Stimulated activated CD4-positive, alpha-beta T cell treated with anti-CD3 and anti-CD28 coated beads, Interleukin-1b, Interleukin-23, amount 100 ng/mL, for 24 hours (primary cell): ENCODE measurements around the gene NR2C1.
A peak's percentile ranks its signal among the peaks of the same experiment; 100 is the strongest.
"Not testable (repeated sequence)": the region's sequence is repeated elsewhere in the genome, so short reads cannot be mapped to it uniquely, and the experiment has no call there.

ENCODE experiments used
- DNase-seq, 4 experiments: peaks; one replicate each; pipeline ENCODE4 v3.0.0-alpha.2; 2020; ENCODE audit warnings: low read depth in 4 of 4, low spot score in 1 of 4

Gene NR2C1

DNA sequence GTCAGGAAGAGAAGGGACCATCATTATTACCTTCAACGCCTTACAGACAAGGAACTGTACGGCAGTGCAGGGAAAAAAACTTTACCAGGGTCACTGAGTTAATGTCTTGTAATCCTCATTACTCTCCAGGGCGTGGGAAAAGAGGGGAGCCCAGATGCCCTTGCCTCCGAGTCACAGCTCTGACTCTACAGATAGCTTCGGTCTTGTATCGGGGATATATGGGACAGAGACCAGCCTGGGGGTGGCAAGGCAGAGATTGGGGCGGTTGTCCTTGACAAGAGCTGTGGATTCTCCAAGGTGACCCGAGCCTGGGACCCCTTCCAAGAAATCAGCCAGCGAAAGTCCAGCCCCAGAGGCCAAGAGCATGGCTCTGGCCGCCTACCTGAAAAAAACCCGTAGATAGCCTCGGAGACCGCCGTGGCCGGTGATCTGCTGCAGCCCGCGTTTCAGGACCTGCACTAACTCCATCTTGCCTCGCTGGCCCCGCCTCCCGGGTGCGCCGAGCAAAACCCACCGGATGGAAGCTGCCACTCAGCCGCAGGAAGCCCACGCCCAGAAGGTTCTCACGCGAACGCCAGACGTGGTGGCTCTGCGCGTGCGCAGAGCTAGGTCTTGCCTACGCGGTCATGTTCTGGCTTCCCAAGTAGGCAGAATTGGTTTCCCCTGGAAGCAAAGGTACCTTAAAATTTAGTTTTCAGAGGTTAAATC, 70.1 kb downstream of the NR2C1 start, which contains the start of gene NDUFA12:
Gene NDUFA12, minus strand, starts transcription at position 485 of the 708 bp plus-strand sequence. Its CDS starts 17 bp downstream, at position 468.
- peak; percentile 89 to 94 (median 92) for DNase-seq

DNA sequence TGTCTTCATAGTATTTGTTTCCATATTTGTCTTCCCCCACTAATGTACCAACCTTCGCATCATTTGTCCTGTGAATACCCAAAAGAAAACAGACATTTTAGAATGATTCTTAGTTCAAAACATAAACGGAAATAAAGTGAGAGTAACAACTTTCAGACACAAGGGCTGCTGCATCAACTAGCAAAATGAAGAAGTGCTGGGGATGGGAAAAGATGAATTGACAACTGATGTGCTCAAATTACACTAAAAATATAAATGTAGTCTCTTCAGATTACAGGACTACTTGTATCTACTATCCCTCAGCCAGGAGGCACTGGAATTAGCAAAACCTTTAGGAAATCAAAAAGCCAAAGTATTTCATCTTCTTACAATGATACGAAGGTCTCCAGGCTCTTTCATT, 70.7 kb downstream of the NR2C1 start:
- DNase-seq = no peak

DNA sequence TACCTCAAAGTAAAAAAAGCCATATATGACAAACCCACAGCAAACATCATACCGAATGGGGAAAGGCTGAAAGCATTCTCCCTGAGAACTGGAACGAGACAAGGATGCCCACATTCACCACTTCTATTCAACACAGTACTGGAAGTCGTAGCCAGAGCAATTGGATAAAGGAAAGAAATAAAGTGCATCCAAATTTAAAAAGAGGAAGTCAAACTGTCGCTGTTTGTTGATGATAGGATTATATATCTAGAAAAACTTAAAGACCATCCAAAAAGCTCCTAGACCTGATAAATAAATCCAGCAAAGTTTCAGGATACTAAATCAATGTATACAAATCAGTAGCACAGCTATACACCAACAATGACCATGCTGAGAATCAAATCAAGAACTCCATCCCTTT, 75.1 kb downstream of the NR2C1 start:
- no peak for DNase-seq

DNA sequence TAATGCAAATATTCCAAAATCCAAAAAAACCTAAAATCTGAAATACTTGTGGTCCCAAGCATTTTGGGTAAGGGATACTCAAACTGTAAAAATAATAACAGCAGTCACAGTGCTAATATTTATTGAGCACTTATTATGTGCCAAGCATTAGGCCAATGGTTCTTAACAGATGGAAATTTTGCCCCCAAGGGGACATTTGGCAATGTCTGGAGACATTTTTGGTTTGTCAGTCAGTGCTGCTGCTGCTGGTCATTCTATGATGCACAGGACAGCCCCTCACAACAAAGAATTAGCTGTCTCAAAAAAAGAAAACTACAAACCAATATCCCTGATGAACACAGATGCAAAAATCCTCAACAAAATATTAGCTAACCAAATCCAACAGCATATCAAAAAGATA, 75.7 kb downstream of the NR2C1 start:
- DNase-seq = no peak

DNA sequence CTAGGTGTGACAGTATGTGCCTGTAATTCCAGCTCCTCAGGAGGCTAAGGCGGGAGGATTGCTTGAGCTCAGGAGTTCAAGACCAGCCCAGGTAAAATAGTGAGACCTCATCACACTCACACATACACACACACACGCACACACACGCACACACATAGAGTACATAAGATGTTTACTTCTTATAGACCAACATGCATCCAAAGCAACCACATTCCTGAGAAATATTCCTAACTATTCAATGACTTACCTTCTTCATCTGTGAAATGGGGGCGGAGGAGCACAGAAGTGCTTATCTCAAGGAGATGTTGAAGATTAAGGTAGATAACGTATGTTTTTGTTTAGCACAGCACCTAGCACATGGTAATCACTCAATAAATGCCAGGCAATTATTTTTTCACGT, 76.4 kb downstream of the NR2C1 start:
- DNase-seq = no peak

DNA sequence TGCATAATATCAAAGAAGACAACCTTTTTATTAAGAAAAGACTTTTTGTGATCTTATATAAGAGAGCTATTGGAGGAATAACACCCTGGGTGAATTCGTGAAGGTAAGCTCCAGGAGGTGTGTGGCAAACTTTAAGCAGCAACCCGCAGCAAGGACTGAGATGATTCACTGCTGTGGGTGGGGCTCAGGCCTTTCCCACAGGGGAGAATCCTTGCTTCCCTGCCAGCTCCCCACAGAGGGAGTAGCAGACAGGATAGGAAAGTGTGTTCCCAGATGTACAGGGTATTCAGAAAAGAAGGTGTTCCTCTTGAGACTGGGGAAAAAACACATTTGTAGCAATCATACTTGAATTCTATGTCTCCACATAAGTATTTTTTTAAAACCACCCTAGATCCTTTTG, 79.1 kb downstream of the NR2C1 start:
- no peak for DNase-seq

DNA sequence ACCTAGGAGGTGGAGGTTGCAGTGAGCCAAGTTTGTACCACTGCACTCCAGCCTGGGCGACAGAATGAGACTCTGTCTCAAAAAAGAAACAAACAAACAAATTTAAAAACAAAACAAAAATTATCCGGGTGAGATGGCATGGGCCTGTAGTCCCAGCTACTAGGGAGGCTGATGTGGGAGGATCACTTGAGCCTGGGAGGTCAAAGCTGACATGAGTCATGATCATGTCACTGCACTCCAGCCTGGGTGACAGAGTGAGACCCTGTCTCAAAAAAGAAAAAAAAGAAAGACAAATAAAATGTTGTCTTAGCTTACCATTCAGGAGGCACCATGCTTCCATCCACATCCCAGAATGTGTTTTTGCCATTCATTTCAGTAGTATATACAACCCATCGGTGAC, 79.6 kb downstream of the NR2C1 start:
- not testable (repeated sequence) for DNase-seq

DNA sequence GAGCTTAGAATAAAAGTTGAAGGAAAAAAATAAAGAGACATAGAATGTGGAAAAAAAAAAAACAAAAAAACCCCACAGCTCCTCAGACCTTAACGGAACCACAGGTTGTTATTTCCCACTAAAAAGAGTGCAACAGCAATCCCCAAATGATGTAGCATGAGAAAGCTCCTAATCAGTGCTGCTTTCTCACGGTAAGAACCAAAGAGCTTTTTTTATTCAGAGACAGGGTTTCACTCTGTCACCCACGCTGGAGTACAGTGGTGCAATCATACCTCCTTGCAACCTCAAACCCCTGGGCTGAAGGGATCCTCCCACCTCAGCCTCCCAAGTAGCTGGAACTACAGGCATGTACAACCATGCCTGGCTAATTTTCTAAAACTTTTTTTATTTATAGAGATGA, 83.2 kb downstream of the NR2C1 start:
- DNase-seq = no peak

DNA sequence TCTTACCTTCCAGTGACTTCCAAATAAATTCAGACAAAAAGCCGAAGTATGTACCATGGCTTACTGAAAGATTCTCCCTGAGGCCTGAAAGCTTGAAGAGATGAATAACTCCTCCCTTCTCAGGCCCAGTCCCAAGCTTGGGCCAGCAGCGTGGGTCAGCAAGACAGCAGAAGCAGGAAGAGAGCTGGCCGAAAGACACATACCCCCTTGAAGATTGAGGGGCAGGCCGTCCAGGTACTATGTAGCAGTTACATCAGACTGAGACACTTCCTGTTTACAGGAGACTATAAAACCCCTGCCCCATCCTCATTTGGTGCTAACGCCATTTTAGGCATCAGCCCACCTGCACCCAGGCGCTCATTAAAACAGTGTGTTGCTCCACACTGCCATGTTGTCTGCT, 84.9 kb downstream of the NR2C1 start:
- no peak for DNase-seq

DNA sequence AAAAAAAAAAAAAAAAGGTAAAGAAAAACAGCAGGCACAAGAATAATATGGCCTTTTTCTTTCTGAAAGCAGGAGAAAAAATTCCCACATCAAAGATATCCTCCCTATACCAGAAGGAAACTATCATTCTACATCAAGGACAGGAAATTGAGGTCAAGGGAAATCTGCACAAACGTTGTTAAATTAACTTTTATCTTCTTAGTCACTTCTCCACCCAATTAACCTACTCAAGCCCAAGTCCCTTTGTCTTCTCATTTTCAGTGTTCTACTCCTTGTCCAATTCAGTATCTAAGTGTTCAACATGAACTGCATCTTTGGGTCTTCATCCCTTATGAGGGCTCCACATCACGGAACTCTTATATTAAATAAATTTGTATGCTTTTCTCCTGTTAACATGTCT, 85.6 kb downstream of the NR2C1 start:
- DNase-seq = no peak

DNA sequence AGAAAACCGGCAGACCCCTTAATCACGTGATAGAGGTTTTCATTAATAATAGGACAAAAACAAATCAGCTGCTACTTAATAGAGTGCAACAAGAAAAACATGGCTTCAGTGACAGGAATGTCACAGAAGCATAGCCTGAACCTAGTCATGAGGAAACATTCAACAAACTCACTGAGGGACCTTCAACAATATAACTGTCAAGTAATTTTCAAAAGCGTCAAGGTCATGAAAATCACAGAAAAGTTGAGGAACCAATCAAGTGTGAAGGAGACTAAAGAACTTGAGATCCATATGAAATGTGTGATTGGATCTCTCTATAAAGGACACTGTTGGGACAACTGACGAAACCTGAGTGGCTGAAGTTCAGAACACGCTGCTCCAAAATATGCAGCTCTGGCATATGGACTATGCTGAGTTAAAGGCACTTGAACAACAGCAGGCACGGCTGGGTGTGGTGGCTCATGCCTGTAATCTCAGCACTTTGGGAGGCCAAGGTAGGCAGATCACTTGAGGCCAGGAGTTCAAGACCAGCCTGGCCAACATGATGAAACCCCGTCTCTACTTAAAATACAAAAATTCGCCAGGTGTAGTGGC, 86.2 kb downstream of the NR2C1 start:
- DNase-seq = no peak

DNA sequence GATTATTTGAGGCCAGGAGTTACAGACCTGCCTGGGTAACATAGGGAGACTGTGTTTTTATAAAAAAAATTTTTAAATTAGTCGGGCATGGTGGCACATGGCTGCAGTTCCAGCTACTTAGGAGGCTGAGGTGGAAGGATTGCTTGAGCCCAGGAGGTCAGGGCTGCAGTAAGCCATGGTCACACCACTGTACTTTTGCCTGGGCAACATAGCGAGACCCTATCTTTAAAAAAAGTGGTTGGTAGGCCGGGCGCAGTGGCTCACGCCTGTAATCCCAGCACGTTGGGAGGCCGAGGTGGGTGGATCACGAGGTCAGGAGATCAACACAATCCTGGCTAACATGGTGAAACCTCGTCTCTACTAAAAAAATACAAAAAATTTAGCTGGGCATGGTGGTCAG, 88.3 kb downstream of the NR2C1 start:
- not testable (repeated sequence) for DNase-seq

DNA sequence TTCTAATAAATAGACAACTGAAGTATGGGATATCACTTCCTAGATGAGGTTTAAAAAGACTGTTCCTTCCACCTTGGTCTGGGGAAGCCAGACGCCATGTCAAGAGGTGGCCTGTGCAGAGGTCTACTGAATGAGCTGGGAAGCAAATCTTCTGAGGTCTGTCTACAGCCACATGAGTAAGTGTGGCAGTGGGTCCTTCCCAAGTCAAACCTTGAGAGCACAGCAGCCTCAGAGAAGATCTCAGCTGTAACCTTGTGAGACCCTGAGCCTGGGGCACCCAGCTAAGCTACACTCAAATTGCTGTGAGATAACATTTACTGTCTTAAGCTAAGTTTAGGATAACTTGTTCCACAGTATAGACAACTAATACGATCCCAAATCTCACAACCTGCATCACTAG, 90.1 kb downstream of the NR2C1 start:
- no peak for DNase-seq

DNA sequence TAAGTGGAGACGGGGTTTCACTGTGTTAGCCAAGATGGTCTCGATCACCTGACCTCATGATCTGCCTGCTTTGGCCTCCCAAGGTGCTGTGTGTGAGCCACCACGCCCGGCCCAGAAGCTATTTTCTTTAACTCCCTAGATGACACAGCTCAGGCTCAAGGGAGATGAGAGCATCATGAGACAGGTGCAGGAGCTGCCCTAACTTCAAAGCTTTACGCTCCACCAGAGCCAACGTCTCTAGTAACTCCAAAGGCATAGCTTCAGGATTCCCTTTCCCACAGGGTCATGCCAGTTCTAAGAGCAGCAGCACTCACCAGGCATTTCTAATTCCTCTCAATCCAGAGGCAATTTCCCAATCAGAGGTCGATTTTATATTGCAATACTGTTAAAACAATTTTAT, 91.0 kb downstream of the NR2C1 start:
- no peak for DNase-seq

DNA sequence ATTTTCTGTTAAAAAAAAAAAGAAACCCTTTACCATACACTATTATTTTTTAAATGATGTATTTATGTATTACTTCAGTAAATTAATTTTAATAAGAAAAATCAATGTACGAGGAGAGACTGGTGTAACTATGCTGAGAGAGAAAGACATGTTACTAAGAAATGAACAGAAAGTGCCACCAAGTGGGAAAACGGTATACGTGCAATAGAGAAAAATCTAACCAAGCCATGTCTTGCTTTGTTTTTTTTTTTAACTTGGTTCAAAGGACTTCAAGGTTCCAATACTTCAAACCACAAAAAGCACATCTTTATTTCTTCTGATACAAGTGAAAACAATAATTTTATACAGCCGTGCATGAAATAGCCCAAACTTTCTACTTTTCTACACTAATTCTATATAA, 92.8 kb downstream of the NR2C1 start:
- no peak for DNase-seq

DNA sequence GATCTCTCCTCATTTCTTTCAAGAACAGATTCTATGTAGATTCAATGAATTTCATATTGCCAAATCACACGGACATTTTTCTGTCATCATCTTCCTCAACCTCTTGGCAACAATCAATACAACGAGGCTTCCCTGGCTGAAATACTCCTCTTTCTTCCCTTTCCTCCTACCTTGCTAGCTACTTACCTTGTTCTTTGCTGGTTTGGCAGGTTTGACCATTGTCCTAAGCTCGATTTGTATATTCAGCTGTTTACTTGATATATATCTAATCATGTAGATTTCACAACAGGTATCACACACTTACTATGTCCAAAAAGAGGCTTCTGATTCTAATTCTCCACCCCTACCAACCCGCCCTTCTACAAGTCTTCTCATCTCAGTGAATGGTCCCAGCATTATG, 93.5 kb downstream of the NR2C1 start:
- DNase-seq = no peak

DNA sequence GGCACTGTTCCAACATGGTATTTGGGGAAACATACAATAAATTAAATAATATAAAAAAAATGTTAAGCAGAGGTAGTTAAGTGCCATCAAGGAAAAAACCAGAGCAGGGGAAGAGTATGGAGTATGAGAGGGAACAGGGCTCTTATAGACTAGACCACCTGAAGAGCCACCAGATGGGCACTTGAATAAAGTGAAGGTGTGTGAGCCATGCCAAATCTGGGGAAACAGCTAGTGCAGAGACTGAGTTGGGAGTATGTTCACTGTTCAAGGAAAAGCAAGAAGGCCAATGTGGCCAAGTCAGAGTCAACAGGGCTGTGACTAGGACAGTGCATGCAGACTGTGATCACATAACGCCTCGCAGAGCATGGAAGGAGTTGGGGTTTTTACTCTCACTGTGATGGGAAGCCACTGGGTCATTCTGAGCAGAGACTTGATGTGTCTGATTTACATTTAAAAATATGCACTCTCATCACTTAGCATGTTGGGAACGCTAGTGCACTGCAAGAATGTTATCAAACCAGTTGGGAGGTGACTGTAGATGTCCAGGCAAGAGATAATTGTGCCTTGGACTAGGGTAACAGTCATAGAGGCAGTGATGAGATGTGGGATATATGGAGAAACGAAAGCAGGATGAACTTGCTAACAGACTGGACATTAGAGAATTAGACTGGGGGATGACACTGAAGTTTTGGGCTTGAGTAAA, 95.5 kb downstream of the NR2C1 start:
- DNase-seq = no peak

DNA sequence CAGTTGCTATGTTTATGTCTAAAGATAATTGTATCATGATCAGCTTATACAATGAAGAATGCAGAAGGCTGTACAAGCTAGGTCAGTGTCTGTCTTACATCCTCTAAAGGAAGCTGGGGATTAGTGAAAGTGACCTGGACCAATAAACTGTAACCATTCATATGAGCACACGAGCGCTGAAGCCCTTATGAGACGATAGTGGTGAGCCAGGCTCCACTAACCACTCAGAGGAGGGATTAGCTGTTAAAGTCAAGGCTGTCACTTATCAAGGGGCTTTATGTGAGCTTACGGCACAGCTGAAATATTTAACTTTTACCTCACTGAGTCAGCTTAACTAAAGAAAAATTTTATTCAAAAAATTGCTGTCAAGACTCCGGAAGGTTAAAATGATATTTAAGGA, 100.2 kb downstream of the NR2C1 start:
- no peak for DNase-seq

DNA sequence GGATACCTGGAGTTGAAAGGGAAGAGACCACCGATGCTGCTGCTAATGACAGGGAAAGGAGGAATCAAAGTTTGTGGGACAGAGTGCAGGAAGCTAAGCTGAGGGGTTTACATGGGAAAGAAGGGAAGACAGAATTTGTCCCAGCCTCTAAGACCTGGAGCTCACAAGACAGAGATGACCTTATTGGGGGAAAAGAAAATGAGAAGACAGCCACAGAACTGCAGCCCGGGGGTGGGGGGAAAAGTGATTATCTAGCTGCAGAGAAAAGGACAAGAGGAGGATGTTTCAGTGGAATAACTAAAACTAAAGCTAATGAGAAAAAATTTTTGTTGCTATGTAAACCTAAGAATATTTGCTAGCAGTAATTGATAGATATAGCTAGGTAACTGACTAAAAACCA, 100.6 kb downstream of the NR2C1 start:
- no peak for DNase-seq

DNA sequence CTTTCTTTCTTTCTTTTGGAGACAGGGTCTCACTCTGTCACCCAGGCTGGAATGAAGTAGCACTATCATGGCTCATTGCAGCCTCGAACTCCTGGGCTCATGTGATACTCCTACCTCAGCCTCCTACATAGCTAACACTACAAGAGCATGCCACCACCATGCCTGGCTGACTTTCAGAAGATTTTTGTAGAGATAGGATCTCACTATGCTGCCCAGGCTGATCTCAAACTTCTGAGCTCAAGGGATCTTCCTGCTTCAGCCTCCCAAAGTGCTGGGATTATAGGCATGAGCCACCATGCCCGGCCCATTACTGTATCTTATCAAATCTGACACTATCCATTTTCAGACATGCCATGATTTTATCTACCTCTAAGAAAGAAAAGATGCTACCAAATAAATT, 101.5 kb downstream of the NR2C1 start:
- DNase-seq = no peak

DNA sequence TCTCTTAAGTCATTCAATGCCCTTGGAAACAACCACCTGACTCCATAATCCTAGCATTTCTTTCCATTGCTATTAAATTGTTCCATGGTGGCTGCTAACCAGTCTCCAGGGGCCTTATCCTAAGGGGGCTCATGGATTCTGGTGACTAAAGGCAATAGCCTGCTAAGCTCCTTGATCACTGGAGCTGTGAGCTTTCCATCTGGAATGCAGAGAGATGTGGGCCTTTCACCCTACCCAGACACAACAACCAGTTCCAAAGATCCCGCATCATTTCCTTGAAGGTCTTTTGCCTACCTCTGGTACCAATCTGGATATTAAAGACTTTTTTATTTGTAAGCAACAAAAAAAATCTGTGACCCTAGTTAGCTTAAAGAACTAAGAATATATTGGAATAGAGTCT, 102.9 kb downstream of the NR2C1 start:
- no peak for DNase-seq
